Hepatocyte (in vitro differentiated cells): ENCODE measurements around the gene NINJ2.

Experiments
- CTCF ChIP-seq: fragments of 200-600 bp; sonication (generic); IDR thresholded peaks from 2 replicates; pipeline ENCODE4 v1.5.1; 2016; ENCODE audit warnings: antibody characterized with exemption, mild to moderate bottlenecking; ENCODE audit not compliant: poor library complexity
- EZH2 ChIP-seq: fragments of 200-600 bp; sonication (generic); IDR thresholded peaks from 2 replicates; pipeline ENCODE4 v1.6.1; 2016; ENCODE audit warnings: antibody characterized with exemption, mild to moderate bottlenecking, borderline replicate concordance
- EZH2phosphoT487 ChIP-seq: fragments of 200-600 bp; sonication (generic); IDR thresholded peaks from one replicate; pipeline ENCODE4 v1.6.1; 2018; ENCODE audit warnings: antibody characterized with exemption, mild to moderate bottlenecking, low read depth, moderate library complexity; ENCODE audit not compliant: unreplicated experiment, severe bottlenecking

DNA sequence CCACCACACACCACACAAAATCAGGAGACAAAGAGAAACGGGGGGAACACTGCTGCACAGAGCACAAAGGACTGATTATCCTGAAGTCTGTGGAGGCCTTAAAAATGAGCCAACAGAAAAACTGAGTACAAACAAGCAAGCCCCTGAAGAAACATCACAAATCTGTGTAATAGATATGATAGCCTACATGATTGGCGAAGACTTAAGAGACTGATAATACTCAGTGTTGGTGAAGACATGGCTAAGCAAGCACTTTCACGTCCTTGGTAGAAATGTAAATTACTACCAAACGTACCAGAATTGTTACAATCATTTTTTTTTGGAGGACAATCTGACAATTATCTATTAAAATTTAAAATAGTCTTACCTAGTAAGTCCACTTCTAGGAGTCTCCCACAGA, 74.6 kb downstream of the NINJ2 start:
- no peak for TF ChIP-seq CTCF
- no peak for TF ChIP-seq EZH2phosphoT487
- no peak for TF ChIP-seq EZH2
